AG04450 (cell line): Measurements from ENCODE around the gene KCTD17. TPM values are rescaled to one million over a fixed set of nuclear protein-coding genes. Genes with fewer than 3 reads are reported as not detected.

Experiments
- CTCF ChIA-PET: fragments of 300-600, 350-600 bp; formaldehyde crosslinking; extraction: SDS; loops from one replicate; lab custom pipeline; 2022; ENCODE audit warnings: antibody characterized with exemption, inconsistent platforms; lab: Charles Lee
- POLR2A ChIA-PET: fragments of 350-600 bp; formaldehyde crosslinking; extraction: SDS; loops from one replicate; lab custom pipeline; 2021; ENCODE audit warnings: antibody characterized with exemption, inconsistent platforms; lab: Yijun Ruan, JAX
- DNase-seq: peaks from one replicate; pipeline ENCODE4 v3.0.0-alpha.2; 2011; ENCODE audit warnings: low read depth, low spot score
- H3K27ac ChIP-seq: one replicate; pipeline ENCODE4 v1.5.1; 2012; ENCODE audit warnings: low read depth, low read length, control low read depth
- H3K27me3 ChIP-seq: one replicate; pipeline ENCODE4 v1.6.0; 2012; ENCODE audit warnings: low read length; ENCODE audit not compliant: control insufficient read depth, insufficient read depth
- H3K4me3 ChIP-seq: 2 replicates; pipeline ENCODE4 v1.5.1; 2011; ENCODE audit warnings: mild to moderate bottlenecking, low read depth, low read length, control low read depth
- H3K9me3 ChIP-seq: 2 replicates; pipeline ENCODE4 v1.5.1; 2012; ENCODE audit warnings: low read length; ENCODE audit not compliant: control insufficient read depth, insufficient read depth
- CTCF ChIP-seq: IDR thresholded peaks from 2 replicates; pipeline ENCODE4 v1.5.1; 2011; ENCODE audit warnings: low read depth, low read length, control low read depth, inconsistent platforms
- polyA plus RNA-seq: library from polyadenylated mRNA; depleted of rRNA; stranded (reverse); fragments of >200 nt; gene quantifications from 2 replicates; pipeline ENCODE4 v1.2.3, GENCODE V29; 2011

The KCTD17 gene
- polyA plus RNA-seq, 1 experiment, result 20.7 TPM

- Histone ChIP-seq H3K4me3 (no peak overlapping the region), H3K27me3 (peaks cover 19% of the 10 kb centered on the region), H3K9me3 (no peaks in the 10 kb centered on the region), H3K27ac (no peak overlapping the region)
- ChIA-PET POLR2A (no interaction called here), CTCF (no interaction called here)
- no peak for TF ChIP-seq CTCF
- no peak for DNase-seq
These were observed 13.0 kb downstream of the KCTD17 start for GRCh38 chr22:37064553-37064952.

DNA sequence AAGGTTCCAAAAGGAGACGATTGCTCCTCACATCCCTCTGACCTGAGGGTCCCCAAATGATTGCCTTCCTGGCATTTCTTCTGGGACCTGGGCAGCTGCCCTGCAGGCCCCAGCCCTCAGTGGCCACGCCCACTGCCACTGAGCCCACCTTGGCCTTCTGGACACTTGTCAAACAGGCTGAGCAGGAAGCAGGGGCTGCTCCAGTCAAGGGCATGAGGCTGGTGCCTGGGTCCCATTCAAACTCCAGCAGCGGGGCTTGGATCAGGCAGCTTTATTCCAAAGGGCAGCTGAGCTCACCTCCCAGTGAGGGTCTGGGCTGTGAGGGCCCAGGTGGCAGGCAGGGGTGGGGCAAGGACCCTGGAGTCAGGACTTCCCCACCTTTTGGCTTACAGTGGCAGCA lies 13.6 kb downstream of the KCTD17 start:
- Histone ChIP-seq H3K4me3 (no peak overlapping the region), H3K27me3 (peaks cover 25% of the 10 kb centered on the region), H3K27ac (no peak overlapping the region), H3K9me3 (no peaks in the 10 kb centered on the region)
- CTCF ChIA-PET, result no interaction called here
- TF ChIP-seq CTCF, result no peak
- DNase-seq, result no peak
- POLR2A ChIA-PET, result no interaction called here

- no peak overlapping the region for H3K4me3 ChIP-seq
- H3K27me3 ChIP-seq, result peaks cover 32% of the 10 kb centered on the region
- no peak for TF ChIP-seq CTCF
- H3K9me3 ChIP-seq, result no peaks in the 10 kb centered on the region
- POLR2A ChIA-PET, result no interaction called here
- CTCF ChIA-PET, result no interaction called here
- no peak for DNase-seq
- H3K27ac ChIP-seq, result no peak overlapping the region
These were observed 14.4 kb downstream of the KCTD17 start for GRCh38 chr22:37065961-37066360.

GRCh38 chr22:37067428-37067827 lies 15.9 kb downstream of the KCTD17 start:
- no peak for DNase-seq
- ChIA-PET CTCF (no interaction called here), POLR2A (no interaction called here)
- H3K4me3 ChIP-seq, result no peak overlapping the region
- peaks cover 33% of the 10 kb centered on the region for H3K27me3 ChIP-seq
- no peak overlapping the region for H3K27ac ChIP-seq
- no peaks in the 10 kb centered on the region for H3K9me3 ChIP-seq
- no peak for TF ChIP-seq CTCF

- DNase-seq, result no peak
- H3K4me3 ChIP-seq, result no peak overlapping the region
- H3K9me3 ChIP-seq, result no peaks in the 10 kb centered on the region
- H3K27ac ChIP-seq, result no peak overlapping the region
- TF ChIP-seq CTCF, result no peak
- CTCF ChIA-PET, result no interaction called here
- H3K27me3 ChIP-seq, result peaks cover 34% of the 10 kb centered on the region
- POLR2A ChIA-PET, result no interaction called here
These were observed 17.3 kb downstream of the KCTD17 start for GRCh38 chr22:37068859-37069258.
